D721Med (cell line): ENCODE measurements around the gene DVL2.
A peak's percentile ranks its signal among the peaks of the same experiment; 100 is the strongest.

ENCODE experiments used
- DNase-seq: peaks from one replicate; pipeline ENCODE4 v3.0.0; 2011; ENCODE audit warnings: low spot score; ENCODE audit not compliant: insufficient read length
- FAIRE-seq: peaks from 2 replicates; lab custom pipeline; 2011; peaks lifted over from hg19 to GRCh38; lab: Jason Lieb, UNC
- CTCF ChIP-seq: IDR thresholded peaks from 2 replicates; pipeline ENCODE4 v1.5.1; 2012; ENCODE audit warnings: mild to moderate bottlenecking, control low read depth; ENCODE audit not compliant: insufficient read depth; ENCODE audit errors: missing control alignments

The DVL2 gene

DNA sequence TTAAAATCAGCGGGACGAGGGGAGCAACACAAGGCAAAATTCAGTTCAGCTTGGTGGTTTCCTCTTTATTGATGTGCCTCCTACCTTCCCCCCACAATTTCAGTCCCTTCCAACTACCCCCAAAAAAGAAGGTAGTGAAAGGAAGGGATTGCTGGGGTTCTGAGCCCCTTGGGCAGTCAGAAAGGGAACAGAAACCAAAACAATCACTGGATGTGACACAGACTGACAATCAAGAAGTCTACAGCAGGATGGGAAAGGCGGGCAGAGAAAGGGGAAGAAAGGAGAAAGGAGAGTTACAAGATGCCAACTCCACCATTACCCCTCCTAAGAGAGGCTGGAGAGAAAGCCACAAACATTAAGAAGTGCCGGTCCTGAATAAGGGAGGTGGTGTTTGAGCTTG is 6.1 kb upstream of the DVL2 start:
- TF ChIP-seq CTCF, result no peak
- no peak for DNase-seq
- no peak for FAIRE-seq

- FAIRE-seq, result no peak
- TF ChIP-seq CTCF, result no peak
- peak; percentile 90 for DNase-seq
Observed at GRCh38 chr17:7239091-7240027, 5.0 kb upstream of the DVL2 start, which contains the start of gene PHF23. PHF23 (minus strand) TSS chr17:7239457; CDS start chr17:7239279, 178 bp downstream.

DNA sequence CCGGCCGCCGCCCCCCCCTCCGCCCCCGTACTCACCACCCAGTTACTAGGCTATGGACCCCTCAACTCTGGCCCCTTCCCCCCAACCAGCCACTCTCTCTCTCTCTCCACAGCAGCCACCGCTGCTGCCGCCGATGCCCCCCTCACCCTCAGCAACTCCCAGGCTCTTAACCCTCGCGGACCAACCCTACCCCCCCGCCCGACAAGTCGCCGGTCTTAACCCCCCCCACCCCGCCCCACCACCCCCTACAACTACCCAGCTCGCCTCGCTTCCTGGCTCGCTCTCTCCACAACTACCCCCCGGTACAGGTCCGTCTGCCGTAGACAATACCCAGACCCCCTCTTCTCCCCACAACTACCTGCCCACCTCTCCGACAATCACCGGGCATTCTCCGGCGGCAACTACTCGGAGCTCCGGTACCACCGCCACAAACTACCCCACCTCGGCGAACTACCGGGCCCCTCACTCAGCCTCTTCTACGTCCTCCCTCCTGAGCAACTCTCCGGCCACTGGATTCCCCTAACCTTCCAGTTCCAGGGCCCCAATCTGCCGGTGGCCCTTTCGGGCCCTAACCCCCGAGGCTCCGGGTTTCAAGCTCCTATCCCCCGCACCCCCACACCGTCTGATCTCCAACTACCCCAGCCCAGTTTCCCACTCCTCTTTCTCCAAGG is 4.2 kb upstream of the DVL2 start:
- FAIRE-seq (no peak), DNase-seq (peak; percentile 46)
- TF ChIP-seq CTCF, result no peak

DNA sequence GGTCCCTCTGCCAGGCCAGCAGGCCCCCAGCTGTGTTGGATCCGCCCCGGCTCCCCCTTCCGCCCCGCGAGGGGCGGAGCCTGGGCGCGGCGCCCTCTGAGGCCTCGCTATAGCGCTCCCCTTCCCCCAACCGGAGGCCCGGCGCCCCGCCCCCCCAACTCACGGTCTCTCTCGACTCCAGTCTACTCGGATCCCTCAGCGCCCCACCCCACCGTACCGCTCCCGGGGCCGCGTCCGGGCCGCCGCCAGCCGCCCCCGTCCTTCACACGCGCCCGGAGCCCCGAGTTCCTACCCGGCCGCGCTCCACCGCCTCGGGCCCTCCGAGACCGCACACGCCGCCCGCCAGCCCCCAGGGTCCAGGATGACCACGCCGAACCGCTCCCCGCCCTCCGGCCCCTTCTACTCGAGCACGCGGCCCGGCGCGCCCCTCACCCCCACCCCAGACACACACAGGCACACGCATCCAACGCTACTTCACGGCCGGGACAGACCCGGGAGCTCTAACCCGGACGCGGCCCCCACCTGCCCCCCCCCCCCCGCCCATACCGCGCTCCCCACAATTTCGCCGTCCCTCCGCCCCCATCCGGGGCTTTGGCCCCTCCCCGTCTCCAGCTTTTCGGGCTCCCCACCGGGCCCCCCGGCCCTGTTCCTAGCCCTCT is 3.6 kb upstream of the DVL2 start:
- DNase-seq (peak; percentile 71), FAIRE-seq (no peak)
- no peak for TF ChIP-seq CTCF

GRCh38 chr17:7237266-7237760 is 3.0 kb upstream of the DVL2 start:
- DNase-seq (no peak), FAIRE-seq (no peak)
- no peak for TF ChIP-seq CTCF

GRCh38 chr17:7236808-7237207 is 2.5 kb upstream of the DVL2 start:
- no peak for TF ChIP-seq CTCF
- FAIRE-seq, result no peak
- DNase-seq, result no peak
